Nephron (organoid): Measurements from ENCODE around the gene OR13A1.
"Not testable (repeated sequence)": the region's sequence is repeated elsewhere in the genome, so short reads cannot be mapped to it uniquely, and the experiment has no call there.

Source experiments
- H3K27ac Mint-ChIP-seq, 3 experiments: 2 replicates each; pipeline ENCODE4 v1.8.0; 2020; ENCODE audit warnings: mixed read lengths in 3 of 3, mild to moderate bottlenecking in 2 of 3, moderate library complexity in 1 of 3
- H3K27me3 Mint-ChIP-seq: 2 replicates; pipeline ENCODE4 v1.8.0; 2021; ENCODE audit warnings: low read depth, mild to moderate bottlenecking, moderate library complexity, mixed read lengths
- H3K36me3 Mint-ChIP-seq: 2 replicates; pipeline ENCODE4 v1.8.0; 2020; ENCODE audit warnings: low read depth, mixed read lengths
- H3K4me1 Mint-ChIP-seq: 2 replicates; pipeline ENCODE4 v1.8.0; 2020; ENCODE audit warnings: mixed read lengths
- H3K4me3 Mint-ChIP-seq, 3 experiments: 2 replicates each; pipeline ENCODE4 v1.8.0; 2020; ENCODE audit warnings: mild to moderate bottlenecking in 3 of 3, mixed read lengths in 3 of 3, moderate library complexity in 2 of 3
- H3K9me3 Mint-ChIP-seq: 2 replicates; pipeline ENCODE4 v1.8.0; 2020; ENCODE audit warnings: mixed read lengths
- TF ChIP-seq, protein P1 (sequence below), 3 experiments: fragments of 200-600 bp; sonication (generic); IDR thresholded peaks; one replicate each; pipeline ENCODE4 v1.5.0; 2021; ENCODE audit warnings: antibody characterized with exemption in 3 of 3; ENCODE audit not compliant: unreplicated experiment in 3 of 3

OR13A1 gene

GRCh38 chr10:45302573-45302972, 12.8 kb downstream of the OR13A1 start:
- Mint-ChIP-seq H3K27me3 (peaks cover 28% of the 10 kb centered on the region), H3K9me3 (no peaks in the 10 kb centered on the region), H3K4me3 (no peak overlapping the region), H3K4me1 (no peaks in the 10 kb centered on the region), H3K36me3 (no peaks in the 10 kb centered on the region), H3K27ac (no peak overlapping the region)
- TF ChIP-seq, protein P1, sequence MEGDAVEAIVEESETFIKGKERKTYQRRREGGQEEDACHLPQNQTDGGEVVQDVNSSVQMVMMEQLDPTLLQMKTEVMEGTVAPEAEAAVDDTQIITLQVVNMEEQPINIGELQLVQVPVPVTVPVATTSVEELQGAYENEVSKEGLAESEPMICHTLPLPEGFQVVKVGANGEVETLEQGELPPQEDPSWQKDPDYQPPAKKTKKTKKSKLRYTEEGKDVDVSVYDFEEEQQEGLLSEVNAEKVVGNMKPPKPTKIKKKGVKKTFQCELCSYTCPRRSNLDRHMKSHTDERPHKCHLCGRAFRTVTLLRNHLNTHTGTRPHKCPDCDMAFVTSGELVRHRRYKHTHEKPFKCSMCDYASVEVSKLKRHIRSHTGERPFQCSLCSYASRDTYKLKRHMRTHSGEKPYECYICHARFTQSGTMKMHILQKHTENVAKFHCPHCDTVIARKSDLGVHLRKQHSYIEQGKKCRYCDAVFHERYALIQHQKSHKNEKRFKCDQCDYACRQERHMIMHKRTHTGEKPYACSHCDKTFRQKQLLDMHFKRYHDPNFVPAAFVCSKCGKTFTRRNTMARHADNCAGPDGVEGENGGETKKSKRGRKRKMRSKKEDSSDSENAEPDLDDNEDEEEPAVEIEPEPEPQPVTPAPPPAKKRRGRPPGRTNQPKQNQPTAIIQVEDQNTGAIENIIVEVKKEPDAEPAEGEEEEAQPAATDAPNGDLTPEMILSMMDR (IDR thresholded peaks at IDR 0.05; ENCODE audit: unreplicated experiment in 3 of 3): no peak

DNA sequence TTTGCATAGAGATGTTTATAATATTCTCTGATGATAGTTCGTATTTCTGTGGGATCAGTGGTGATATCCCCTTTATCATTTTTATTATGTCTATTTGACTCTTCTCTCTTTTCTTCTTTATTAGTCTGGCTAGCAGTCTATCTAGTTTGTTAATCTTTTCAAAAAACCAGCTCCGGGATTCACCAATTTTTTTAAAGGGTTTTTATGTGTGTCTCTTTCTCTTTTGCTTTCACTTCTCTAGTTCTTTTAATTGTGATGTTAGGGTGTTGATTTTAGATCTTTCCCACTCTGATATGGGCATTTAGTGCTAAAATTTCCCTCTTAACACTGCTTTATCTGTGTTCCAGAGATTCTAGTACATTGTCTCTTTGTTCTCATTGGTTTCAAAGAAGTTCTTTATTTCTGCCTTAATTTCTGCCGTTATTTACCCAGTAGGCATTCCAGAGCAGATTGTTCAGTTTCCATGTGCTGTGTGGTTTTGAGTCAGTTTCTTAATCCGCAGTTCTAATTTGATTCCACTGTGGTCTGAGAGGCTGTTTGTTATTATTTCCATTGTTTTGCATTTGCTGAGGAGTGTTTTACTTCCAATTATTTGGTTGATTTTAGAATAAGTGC, 17.0 kb downstream of the OR13A1 start:
- H3K27ac Mint-ChIP-seq, H3K9me3 Mint-ChIP-seq, H3K36me3 Mint-ChIP-seq, H3K4me3 Mint-ChIP-seq, H3K4me1 Mint-ChIP-seq: not testable (repeated sequence)
- H3K27me3 Mint-ChIP-seq: peaks cover 15% of the 10 kb centered on the region

GRCh38 chr10:45294681-45295080, 20.7 kb downstream of the OR13A1 start:
- Mint-ChIP-seq H3K27ac (no peak overlapping the region), H3K36me3 (no peaks in the 10 kb centered on the region), H3K4me1 (no peaks in the 10 kb centered on the region), H3K27me3 (peaks cover 18% of the 10 kb centered on the region), H3K4me3 (no peak overlapping the region), H3K9me3 (peaks cover 8% of the 10 kb centered on the region)
- TF ChIP-seq, protein P1 (IDR thresholded peaks at IDR 0.05; ENCODE audit: unreplicated experiment in 3 of 3): no peak

DNA sequence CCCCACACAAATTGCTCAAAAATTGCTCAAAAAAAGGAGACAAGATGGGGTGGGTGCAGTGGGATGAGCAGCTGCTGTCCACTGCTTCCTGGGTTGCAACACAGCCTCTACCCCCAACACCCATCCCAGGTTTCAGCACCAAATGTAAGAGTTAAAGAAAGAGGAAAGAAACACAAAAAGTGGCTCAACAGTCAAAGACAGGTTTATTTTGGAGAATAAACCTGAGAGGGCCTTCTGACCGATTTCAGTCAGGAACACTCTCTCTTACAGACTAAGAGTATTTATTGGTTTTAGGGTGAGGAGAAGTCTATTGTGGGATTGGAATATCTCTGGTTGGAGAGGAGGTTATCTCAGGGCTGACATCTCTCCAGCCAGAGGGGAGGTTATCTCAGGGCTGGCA, 28.4 kb downstream of the OR13A1 start:
- Mint-ChIP-seq H3K27ac (no peak overlapping the region), H3K9me3 (no peaks in the 10 kb centered on the region), H3K36me3 (no peaks in the 10 kb centered on the region), H3K4me1 (no peaks in the 10 kb centered on the region), H3K27me3 (peaks cover 7% of the 10 kb centered on the region), H3K4me3 (no peak overlapping the region)
- TF ChIP-seq, protein P1 (IDR thresholded peaks at IDR 0.05; ENCODE audit: unreplicated experiment in 3 of 3): no peak

- H3K4me3 Mint-ChIP-seq: no peak overlapping the region
- H3K27me3 Mint-ChIP-seq: peaks cover 7% of the 10 kb centered on the region
- H3K4me1 Mint-ChIP-seq: peaks cover 17% of the 10 kb centered on the region
- TF ChIP-seq, protein P1 (IDR thresholded peaks at IDR 0.05; ENCODE audit: unreplicated experiment in 3 of 3): no peak
- H3K36me3 Mint-ChIP-seq: no peaks in the 10 kb centered on the region
- H3K9me3 Mint-ChIP-seq: no peaks in the 10 kb centered on the region
- H3K27ac Mint-ChIP-seq: no peak overlapping the region
Measured at GRCh38 chr10:45282061-45282460, 33.3 kb downstream of the OR13A1 start.

- no peak overlapping the region for H3K4me3 Mint-ChIP-seq
- no peaks in the 10 kb centered on the region for H3K36me3 Mint-ChIP-seq
- peaks cover 6% of the 10 kb centered on the region for H3K27me3 Mint-ChIP-seq
- H3K27ac Mint-ChIP-seq: peak overlapping the region in 2 of 3 experiments; percentile 3 to 49
- TF ChIP-seq, protein P1 (IDR thresholded peaks at IDR 0.05; ENCODE audit: unreplicated experiment in 3 of 3): no peak
- H3K4me1 Mint-ChIP-seq: peaks cover 17% of the 10 kb centered on the region
- H3K9me3 Mint-ChIP-seq: no peaks in the 10 kb centered on the region
Measured at GRCh38 chr10:45280113-45280760, 35.2 kb downstream of the OR13A1 start.
